ENCODE data around the gene SMCO4.

DNA sequence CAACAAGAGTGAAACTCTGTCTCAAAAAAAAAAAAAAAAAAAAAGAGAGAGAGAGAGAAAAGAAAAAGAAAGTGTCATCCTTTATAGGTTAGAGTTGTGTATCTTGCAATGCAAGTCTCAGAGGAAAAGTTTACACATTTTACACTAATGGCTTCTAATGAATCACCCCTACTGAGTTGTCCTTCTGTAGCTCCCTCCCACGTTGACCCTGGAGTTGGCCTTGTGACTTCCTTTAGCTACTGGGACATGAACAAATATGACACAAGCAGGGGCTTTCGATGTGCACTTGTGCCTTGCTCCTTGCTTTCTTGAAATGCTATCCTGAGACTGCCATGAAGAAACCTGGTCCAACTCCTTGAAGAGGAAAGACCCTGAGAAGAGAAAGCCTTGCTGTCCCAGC is 2.4 kb upstream of the SMCO4 start:
- TF ChIP-seq, protein P1, sequence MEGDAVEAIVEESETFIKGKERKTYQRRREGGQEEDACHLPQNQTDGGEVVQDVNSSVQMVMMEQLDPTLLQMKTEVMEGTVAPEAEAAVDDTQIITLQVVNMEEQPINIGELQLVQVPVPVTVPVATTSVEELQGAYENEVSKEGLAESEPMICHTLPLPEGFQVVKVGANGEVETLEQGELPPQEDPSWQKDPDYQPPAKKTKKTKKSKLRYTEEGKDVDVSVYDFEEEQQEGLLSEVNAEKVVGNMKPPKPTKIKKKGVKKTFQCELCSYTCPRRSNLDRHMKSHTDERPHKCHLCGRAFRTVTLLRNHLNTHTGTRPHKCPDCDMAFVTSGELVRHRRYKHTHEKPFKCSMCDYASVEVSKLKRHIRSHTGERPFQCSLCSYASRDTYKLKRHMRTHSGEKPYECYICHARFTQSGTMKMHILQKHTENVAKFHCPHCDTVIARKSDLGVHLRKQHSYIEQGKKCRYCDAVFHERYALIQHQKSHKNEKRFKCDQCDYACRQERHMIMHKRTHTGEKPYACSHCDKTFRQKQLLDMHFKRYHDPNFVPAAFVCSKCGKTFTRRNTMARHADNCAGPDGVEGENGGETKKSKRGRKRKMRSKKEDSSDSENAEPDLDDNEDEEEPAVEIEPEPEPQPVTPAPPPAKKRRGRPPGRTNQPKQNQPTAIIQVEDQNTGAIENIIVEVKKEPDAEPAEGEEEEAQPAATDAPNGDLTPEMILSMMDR (IDR thresholded peaks at IDR 0.05): no peak
- no peak for TF ChIP-seq ZFX (IDR thresholded peaks at IDR 0.05; ENCODE audit: borderline replicate concordance)

Data from 22Rv1 (cell line).